HepG2 (cell line): ENCODE results near the gene U2AF2. TPM values are rescaled to one million over a fixed set of nuclear protein-coding genes. Genes with fewer than 3 reads are reported as not detected.

Experiments
- ATF2 ChIP-seq: sonication (generic); formaldehyde crosslinking; IDR thresholded peaks from 2 replicates; pipeline ENCODE4 v1.4.0; 2020; ENCODE audit warnings: missing genetic modification reagents
- BRF2 ChIP-seq: sonication (generic); formaldehyde crosslinking; IDR thresholded peaks from 2 replicates; pipeline ENCODE4 v1.8.1; 2022; ENCODE audit warnings: mild to moderate bottlenecking, missing genetic modification reagents
- CAMTA2 ChIP-seq: sonication (generic); formaldehyde crosslinking; IDR thresholded peaks from 2 replicates; pipeline ENCODE4 v1.4.0; 2020; ENCODE audit warnings: mild to moderate bottlenecking, missing genetic modification reagents, borderline replicate concordance
- HHEX ChIP-seq: IDR thresholded peaks from 2 replicates; pipeline ENCODE4 v1.6.1; 2016; ENCODE audit warnings: control low read depth
- MLX ChIP-seq: IDR thresholded peaks from 2 replicates; pipeline ENCODE4 v1.6.1; 2016
- NCOA5 ChIP-seq: sonication (generic); formaldehyde crosslinking; IDR thresholded peaks from 2 replicates; pipeline ENCODE4 v1.4.0; 2020; ENCODE audit warnings: missing genetic modification reagents
- SIN3B ChIP-seq: fragments of 150-350 bp; IDR thresholded peaks from 2 replicates; pipeline ENCODE4 v1.6.1; 2014; ENCODE audit warnings: low read length
- SIX4 ChIP-seq: sonication (generic); formaldehyde crosslinking; IDR thresholded peaks from 2 replicates; pipeline ENCODE4 v1.4.0; 2020; ENCODE audit warnings: missing genetic modification reagents
- TIGD3 ChIP-seq: sonication (generic); formaldehyde crosslinking; IDR thresholded peaks from 2 replicates; pipeline ENCODE4 v1.5.1; 2020; ENCODE audit warnings: mild to moderate bottlenecking, missing genetic modification reagents, borderline replicate concordance
- TMF1 ChIP-seq: sonication (generic); formaldehyde crosslinking; IDR thresholded peaks from 2 replicates; pipeline ENCODE4 v1.8.1; 2022; ENCODE audit warnings: low read depth, missing genetic modification reagents
- ZBTB26 ChIP-seq: IDR thresholded peaks from 2 replicates; pipeline ENCODE4 v1.6.1; 2016; ENCODE audit warnings: missing compliant biosample characterization, missing genetic modification reagents, borderline replicate concordance
- ZBTB8A ChIP-seq: sonication (generic); formaldehyde crosslinking; IDR thresholded peaks from 2 replicates; pipeline ENCODE4 v1.4.0; 2020; ENCODE audit warnings: mild to moderate bottlenecking, low read depth, missing genetic modification reagents, borderline replicate concordance
- ZNF224 ChIP-seq: sonication (generic); formaldehyde crosslinking; IDR thresholded peaks from 2 replicates; pipeline ENCODE4 v1.5.0; 2020; ENCODE audit warnings: mild to moderate bottlenecking, missing genetic modification reagents
- ZNF263 ChIP-seq: sonication (generic); formaldehyde crosslinking; IDR thresholded peaks from 2 replicates; pipeline ENCODE4 v1.4.0; 2020; ENCODE audit warnings: missing genetic modification reagents
- ZNF280B ChIP-seq: sonication (generic); formaldehyde crosslinking; IDR thresholded peaks from 2 replicates; pipeline ENCODE4 v1.5.0; 2020; ENCODE audit warnings: missing genetic modification reagents, mild to moderate bottlenecking, borderline replicate concordance
- ZNF350 ChIP-seq: sonication (generic); formaldehyde crosslinking; IDR thresholded peaks from 2 replicates; pipeline ENCODE4 v1.4.0; 2020; ENCODE audit warnings: mild to moderate bottlenecking, low read depth, missing genetic modification reagents, borderline replicate concordance
- ZNF512B ChIP-seq: sonication (generic); formaldehyde crosslinking; IDR thresholded peaks from 2 replicates; pipeline ENCODE4 v1.5.1; 2020; ENCODE audit warnings: missing genetic modification reagents, mild to moderate bottlenecking, borderline replicate concordance
- ZNF670 ChIP-seq: sonication (generic); formaldehyde crosslinking; IDR thresholded peaks from 2 replicates; pipeline ENCODE4 v1.8.0; 2022; ENCODE audit warnings: mild to moderate bottlenecking, missing genetic modification reagents, borderline replicate concordance
- polyA plus RNA-seq, 8 experiments: library from polyadenylated mRNA; depleted of rRNA in 3 of 8; stranded (reverse) in 7 of 8; unstranded in 1 of 8; fragments of >200 nt; fragmentation: Illumina TruSeq in 4 of 8; extraction: Trizol in 4 of 8; gene quantifications; 2 replicates each; pipeline versions ENCODE4 v1.2.1 to v1.2.3, GENCODE V29; 2011 to 2016; ENCODE audit warnings: low read depth in 4 of 8, missing spikeins in 1 of 8, mixed read lengths in 1 of 8; ENCODE audit not compliant: insufficient read depth in 1 of 8
- total RNA-seq, 5 experiments: library from RNA; depleted of rRNA; stranded (reverse); fragments of >200 nt; fragmentation: Illumina TruSeq; extraction: Trizol; gene quantifications; 2 replicates each; pipeline ENCODE4 v1.2.3, GENCODE V29; 2016; ENCODE audit warnings: low read depth in 1 of 5

Gene U2AF2
- total and polyA plus RNA-seq, 2 of the 13 experiments (the other 11 are each of a cell fraction or from before 2014, with no cell fraction given): 84.3 to 124 TPM

- TF ChIP-seq ATF2 (CRISPR knock-in tag): no peak
- TF ChIP-seq TIGD3 (CRISPR knock-in tag): no peak
- TF ChIP-seq NCOA5: no peak
- no peak; the same call in 1 of the 2 replicates for TF ChIP-seq BRF2 (CRISPR knock-in tag)
- no peak for TF ChIP-seq MLX
- no peak for TF ChIP-seq ZNF224
- TF ChIP-seq ZNF350 (CRISPR knock-in tag): no peak
- TF ChIP-seq HHEX (CRISPR knock-in tag): no peak
- 0 out of 2 replicates have a peak, but pooled peaks have one; percentile 11 for TF ChIP-seq ZNF263 (CRISPR knock-in tag)
- TF ChIP-seq ZNF280B (CRISPR knock-in tag): peak; percentile 64; the same call in 1 of the 2 replicates
- no peak for TF ChIP-seq SIX4 (CRISPR knock-in tag)
- TF ChIP-seq SIN3B: peak; percentile 78; the same call in 1 of the 2 replicates
- TF ChIP-seq ZBTB26: no peak
- TF ChIP-seq ZNF512B (CRISPR knock-in tag): no peak
- peak; percentile 60; the same call in 1 of the 2 replicates for TF ChIP-seq ZNF670 (CRISPR knock-in tag)
- 0 out of 2 replicates have a peak, but pooled peaks have one; percentile 24 for TF ChIP-seq ZBTB8A (CRISPR knock-in tag)
- TF ChIP-seq TMF1 (CRISPR knock-in tag): peak; percentile 60; the same call in 1 of the 2 replicates
- TF ChIP-seq CAMTA2: no peak
Measured at GRCh38 chr19:55654868-55655647, at the start of gene U2AF2 (continued).
